GM06990 (cell line): ENCODE results near the gene OR6C65.
"Not testable (repeated sequence)": the region's sequence is repeated elsewhere in the genome, so short reads cannot be mapped to it uniquely, and the experiment has no call there.

Source experiments
- DNase-seq: peaks from one replicate; pipeline ENCODE4 v3.0.0-alpha.2; 2011; ENCODE audit not compliant: insufficient read length; ENCODE audit errors: extremely low read depth
- H3K27me3 ChIP-seq: replicated peaks from 2 replicates; pipeline ENCODE4 v1.6.0; 2011; ENCODE audit warnings: low read length; ENCODE audit not compliant: control insufficient read depth, insufficient read depth
- H3K36me3 ChIP-seq: 2 replicates; pipeline ENCODE4 v1.5.1; 2011; ENCODE audit warnings: low read length; ENCODE audit not compliant: control insufficient read depth, insufficient read depth
- H3K4me3 ChIP-seq: replicated peaks from 2 replicates; pipeline ENCODE4 v1.5.1; 2011; ENCODE audit warnings: low read depth, mild to moderate bottlenecking, control low read depth, low read length
- CTCF ChIP-seq: IDR thresholded peaks from 2 replicates; pipeline ENCODE4 v1.5.1; 2011; ENCODE audit warnings: low read length, control low read depth, mild to moderate bottlenecking, inconsistent platforms; ENCODE audit not compliant: insufficient read depth, poor library complexity, severe bottlenecking

The OR6C65 gene

GRCh38 chr12:55416961-55417360, 16.6 kb downstream of the OR6C65 start:
- DNase-seq = no peak
- TF ChIP-seq CTCF = no peak
- Histone ChIP-seq H3K4me3 (no peak overlapping the region), H3K27me3 (no peaks in the 10 kb centered on the region), H3K36me3 (no peaks in the 10 kb centered on the region)

- no peak for TF ChIP-seq CTCF
- H3K4me3 ChIP-seq = no peak overlapping the region
- H3K36me3 ChIP-seq = no peaks in the 10 kb centered on the region
- H3K27me3 ChIP-seq = no peaks in the 10 kb centered on the region
- no peak for DNase-seq
Observed at GRCh38 chr12:55420307-55420962, 20.1 kb downstream of the OR6C65 start.

- DNase-seq = no peak
- no peak for TF ChIP-seq CTCF
- Histone ChIP-seq H3K36me3 (no peaks in the 10 kb centered on the region), H3K27me3 (no peaks in the 10 kb centered on the region), H3K4me3 (no peak within 1 kb of the TSS)
Observed at GRCh38 chr12:55425954-55426353, 25.6 kb downstream of the OR6C65 start, which contains the start of gene OR6C76. OR6C76 (plus strand) TSS chr12:55426254; CDS start chr12:55426254, 0 bp downstream.

- no peak for TF ChIP-seq CTCF
- H3K36me3 ChIP-seq = no peaks in the 10 kb centered on the region
- H3K4me3 ChIP-seq = no peak overlapping the region
- no peak for DNase-seq
- H3K27me3 ChIP-seq = no peaks in the 10 kb centered on the region
Observed at GRCh38 chr12:55428331-55429243, 28.3 kb downstream of the OR6C65 start.

GRCh38 chr12:55441233-55441632, 40.9 kb downstream of the OR6C65 start:
- DNase-seq, H3K4me3 ChIP-seq, H3K27me3 ChIP-seq: not testable (repeated sequence)

GRCh38 chr12:55443776-55444175, 43.4 kb downstream of the OR6C65 start, which contains the start of gene OR6C2:
OR6C2 (plus strand) TSS chr12:55444076; CDS start chr12:55452214, 8,138 bp downstream.
- Histone ChIP-seq H3K36me3 (no peaks in the 10 kb centered on the region), H3K4me3 (no peak within 1 kb of the TSS), H3K27me3 (no peaks in the 10 kb centered on the region)
- no peak for DNase-seq
- TF ChIP-seq CTCF = no peak

More at GRCh38 chr12:55441233-55441632, 40.9 kb downstream of the OR6C65 start:
- H3K36me3 ChIP-seq = not testable (repeated sequence)
